ENCODE results near the gene DTX3. TPM values are rescaled to one million over a fixed set of nuclear protein-coding genes. Genes with fewer than 3 reads are reported as not detected.

DTX3 gene
- total RNA-seq, 1 donor from 2014 or later: 43.7 TPM

- Mint-ChIP-seq H3K27ac (ENCODE audit: unreplicated experiment) (no peak overlapping the region), H3K36me3 (ENCODE audit: low read depth, unreplicated experiment) (no peaks in the 10 kb centered on the region), H3K27me3 (ENCODE audit: unreplicated experiment) (peaks cover 6% of the 10 kb centered on the region), H3K4me1 (ENCODE audit: unreplicated experiment) (peaks cover 7% of the 10 kb centered on the region), H3K4me3 (ENCODE audit: unreplicated experiment) (no peak overlapping the region), H3K9me3 (ENCODE audit: unreplicated experiment) (no peaks in the 10 kb centered on the region)
- no peak for DNase-seq (ENCODE audit: low spot score)
- no peak for TF ChIP-seq CTCF (IDR thresholded peaks at IDR 0.05; ENCODE audit: unreplicated experiment)
Measured at GRCh38 chr12:57582440-57582839, 22.2 kb upstream of the DTX3 start.

DNA sequence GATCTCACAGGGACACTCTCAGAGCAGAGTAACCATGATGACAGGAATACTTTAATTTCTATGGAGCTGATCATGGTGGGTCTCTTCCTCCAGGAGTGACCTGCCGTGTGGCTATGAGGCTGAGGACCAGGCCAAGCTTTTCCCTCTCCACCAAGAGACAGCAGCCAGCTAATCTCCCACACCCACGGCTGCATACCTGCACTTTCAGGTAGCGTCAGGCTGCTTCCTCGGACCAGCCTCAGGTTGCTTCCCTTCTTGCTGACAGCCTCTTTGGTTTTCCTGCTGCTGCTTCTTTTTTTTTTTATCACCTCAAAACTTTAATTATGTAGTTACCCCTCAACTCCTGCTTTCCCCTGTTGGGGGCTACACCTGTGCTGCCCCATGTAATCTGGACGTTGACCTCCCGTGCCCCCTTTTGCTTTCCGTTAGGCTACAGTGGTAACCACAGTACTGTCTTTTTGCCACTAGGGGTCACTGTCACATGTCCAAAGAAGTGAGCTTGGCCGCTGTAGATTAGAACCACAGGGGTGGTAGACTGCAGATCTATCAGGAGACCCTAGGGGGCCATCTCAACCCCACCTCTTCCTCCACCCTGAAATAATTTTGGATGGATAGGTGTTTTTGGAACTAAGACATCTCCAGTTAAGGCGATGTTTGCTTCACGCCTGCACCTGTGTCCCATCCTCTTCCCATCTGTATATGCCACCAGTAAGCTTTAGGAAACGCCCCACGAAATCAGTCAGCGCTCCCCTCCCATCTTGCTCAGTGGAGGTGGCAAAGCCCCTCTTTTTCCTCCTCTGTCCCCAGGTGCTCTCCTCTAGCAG, 21.4 kb upstream of the DTX3 start:
- H3K4me1 Mint-ChIP-seq (ENCODE audit: unreplicated experiment): peaks cover 7% of the 10 kb centered on the region
- H3K9me3 Mint-ChIP-seq (ENCODE audit: unreplicated experiment): no peaks in the 10 kb centered on the region
- peak; percentile 97 for TF ChIP-seq CTCF (IDR thresholded peaks at IDR 0.05; ENCODE audit: unreplicated experiment)
- peak; percentile 71 for DNase-seq (ENCODE audit: low spot score)
- no peak overlapping the region for H3K4me3 Mint-ChIP-seq (ENCODE audit: unreplicated experiment)
- H3K27ac Mint-ChIP-seq (ENCODE audit: unreplicated experiment): no peak overlapping the region
- no peaks in the 10 kb centered on the region for H3K36me3 Mint-ChIP-seq (ENCODE audit: low read depth, unreplicated experiment)
- peaks cover 6% of the 10 kb centered on the region for H3K27me3 Mint-ChIP-seq (ENCODE audit: unreplicated experiment)

GRCh38 chr12:57584050-57584449, 20.6 kb upstream of the DTX3 start:
- H3K27me3 Mint-ChIP-seq (ENCODE audit: unreplicated experiment): peaks cover 5% of the 10 kb centered on the region
- no peak for TF ChIP-seq CTCF (IDR thresholded peaks at IDR 0.05; ENCODE audit: unreplicated experiment)
- no peak overlapping the region for H3K27ac Mint-ChIP-seq (ENCODE audit: unreplicated experiment)
- no peaks in the 10 kb centered on the region for H3K36me3 Mint-ChIP-seq (ENCODE audit: low read depth, unreplicated experiment)
- H3K9me3 Mint-ChIP-seq (ENCODE audit: unreplicated experiment): no peaks in the 10 kb centered on the region
- peaks cover 7% of the 10 kb centered on the region for H3K4me1 Mint-ChIP-seq (ENCODE audit: unreplicated experiment)
- no peak for DNase-seq (ENCODE audit: low spot score)
- no peak overlapping the region for H3K4me3 Mint-ChIP-seq (ENCODE audit: unreplicated experiment)

DNA sequence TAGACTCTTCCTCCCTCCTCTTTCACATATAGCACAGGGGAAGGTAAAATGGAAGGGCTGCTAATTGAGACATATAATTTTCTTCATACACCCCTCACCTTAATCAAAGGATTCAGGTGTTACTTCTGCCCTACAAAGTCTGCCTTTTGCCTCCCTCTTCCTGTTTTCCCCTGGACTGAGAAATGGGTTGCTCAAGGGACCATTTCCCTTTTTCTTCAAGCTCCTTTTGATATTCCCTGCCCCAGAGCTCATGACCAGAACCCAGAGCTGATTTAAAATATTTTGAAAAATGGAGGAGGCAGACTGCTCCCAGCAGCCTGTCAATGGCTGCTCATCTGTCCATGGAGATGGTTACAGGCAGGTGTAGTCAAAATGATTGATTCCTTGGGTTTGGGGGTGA, 19.9 kb upstream of the DTX3 start:
- H3K36me3 Mint-ChIP-seq (ENCODE audit: low read depth, unreplicated experiment): no peaks in the 10 kb centered on the region
- no peaks in the 10 kb centered on the region for H3K9me3 Mint-ChIP-seq (ENCODE audit: unreplicated experiment)
- H3K27me3 Mint-ChIP-seq (ENCODE audit: unreplicated experiment): peaks cover 5% of the 10 kb centered on the region
- H3K4me3 Mint-ChIP-seq (ENCODE audit: unreplicated experiment): no peak overlapping the region
- H3K27ac Mint-ChIP-seq (ENCODE audit: unreplicated experiment): no peak overlapping the region
- DNase-seq (ENCODE audit: low spot score): no peak
- peaks cover 7% of the 10 kb centered on the region for H3K4me1 Mint-ChIP-seq (ENCODE audit: unreplicated experiment)
- TF ChIP-seq CTCF (IDR thresholded peaks at IDR 0.05; ENCODE audit: unreplicated experiment): no peak

DNA sequence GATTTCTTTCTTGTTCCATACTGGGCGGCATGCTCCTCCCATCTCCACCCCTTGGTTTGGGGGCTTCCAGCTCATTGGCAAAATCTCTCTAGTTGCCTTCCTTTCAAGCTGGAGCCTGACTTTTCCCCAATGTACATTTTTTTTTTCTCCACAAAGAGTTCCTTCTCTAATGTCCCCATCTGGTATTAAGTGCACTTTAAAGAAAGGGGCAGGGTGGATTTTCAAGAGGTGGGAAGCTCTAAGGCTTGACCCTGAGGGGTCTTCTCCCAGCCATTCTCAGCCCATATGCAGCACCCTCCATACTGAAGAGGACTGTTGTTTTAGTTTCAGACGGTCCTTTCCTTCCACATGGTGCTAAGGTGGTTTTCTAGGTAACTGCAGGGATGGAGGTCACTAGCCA, 19.5 kb upstream of the DTX3 start:
- H3K4me1 Mint-ChIP-seq (ENCODE audit: unreplicated experiment): peaks cover 7% of the 10 kb centered on the region
- peaks cover 5% of the 10 kb centered on the region for H3K27me3 Mint-ChIP-seq (ENCODE audit: unreplicated experiment)

More for the DNA sequence above, 19.5 kb upstream of the DTX3 start:
- H3K4me3 Mint-ChIP-seq (ENCODE audit: unreplicated experiment): no peak overlapping the region
- H3K9me3 Mint-ChIP-seq (ENCODE audit: unreplicated experiment): no peaks in the 10 kb centered on the region
- H3K36me3 Mint-ChIP-seq (ENCODE audit: low read depth, unreplicated experiment): no peaks in the 10 kb centered on the region
- no peak overlapping the region for H3K27ac Mint-ChIP-seq (ENCODE audit: unreplicated experiment)
- no peak for TF ChIP-seq CTCF (IDR thresholded peaks at IDR 0.05; ENCODE audit: unreplicated experiment)
- DNase-seq (ENCODE audit: low spot score): no peak
